ENCODE measurements around the gene MN1. TPM values are rescaled to one million over a fixed set of nuclear protein-coding genes. Genes with fewer than 3 reads are reported as not detected.

Gene MN1
- total and polyA plus RNA-seq, 5 donors = 3.8 to 12.2 (median 10.1) TPM

- Histone ChIP-seq H3K27ac (ENCODE audit: low read length) (no peak overlapping the region), H3K4me1 (ENCODE audit: control insufficient read depth, insufficient read depth, low read length) (peaks cover 2% of the 10 kb centered on the region), H3K9me3 (ENCODE audit: control insufficient read depth, low read length) (no peaks in the 10 kb centered on the region), H3K4me3 (ENCODE audit: low read length) (no peak overlapping the region), H3K27me3 (ENCODE audit: control insufficient read depth, insufficient read depth) (no peaks in the 10 kb centered on the region)
- WGBS = 48% methylated on average over 17 of the region's 17 CpGs
- intact Hi-C loops (cut with DNase I) = loop anchor here in 3 of 4 donors (5.0 to 10.0 kb wide), 3 partner anchors 403 to 1055 kb away; no protein-coding TSS in a partner anchor
- peak; percentile 17 to 66 for ATAC-seq
- DNase-seq = no peak
Observed at GRCh38 chr22:27809700-27810608, 8.4 kb upstream of the MN1 start.

GRCh38 chr22:27809226-27809603 is 7.7 kb upstream of the MN1 start:
- no peak overlapping the region for H3K27ac ChIP-seq (ENCODE audit: low read length)
- peaks cover 5% of the 10 kb centered on the region for H3K4me1 ChIP-seq (ENCODE audit: control insufficient read depth, insufficient read depth, low read length)
- no peak overlapping the region for H3K4me3 ChIP-seq (ENCODE audit: low read length)
- no peaks in the 10 kb centered on the region for H3K27me3 ChIP-seq (ENCODE audit: control insufficient read depth, insufficient read depth)
- no peak for DNase-seq
- no peak for ATAC-seq
- intact Hi-C loops (cut with DNase I) = loop anchor here in 3 of 4 donors (5.0 to 10.0 kb wide), 3 partner anchors 402 to 1054 kb away; no protein-coding TSS in a partner anchor
- WGBS = 63% methylated on average over 5 of the region's 5 CpGs
- H3K9me3 ChIP-seq (ENCODE audit: control insufficient read depth, low read length) = no peaks in the 10 kb centered on the region

- intact Hi-C loops (cut with DNase I) = loop anchor here in 3 of 4 donors (5.0 to 10.0 kb wide), 3 partner anchors 401 to 1054 kb away; no protein-coding TSS in a partner anchor
Observed at GRCh38 chr22:27808451-27809225, 7.1 kb upstream of the MN1 start.

GRCh38 chr22:27805841-27806240 is 4.3 kb upstream of the MN1 start:
- no peak for ATAC-seq
- Histone ChIP-seq H3K4me1 (ENCODE audit: control insufficient read depth, insufficient read depth, low read length) (peaks cover 5% of the 10 kb centered on the region), H3K27ac (ENCODE audit: low read length) (no peak overlapping the region), H3K9me3 (ENCODE audit: control insufficient read depth, low read length) (no peaks in the 10 kb centered on the region), H3K27me3 (ENCODE audit: control insufficient read depth, insufficient read depth) (no peaks in the 10 kb centered on the region), H3K4me3 (ENCODE audit: low read length) (no peak overlapping the region)
- intact Hi-C loops (cut with DNase I) = loop anchor here in 3 of 4 donors (5.0 to 10.0 kb wide), 3 partner anchors 399 to 1051 kb away; no protein-coding TSS in a partner anchor
- 86% methylated on average over 7 of the region's 7 CpGs for WGBS
- DNase-seq = no peak

More at GRCh38 chr22:27808451-27809225, 7.1 kb upstream of the MN1 start:
- H3K9me3 ChIP-seq (ENCODE audit: control insufficient read depth, low read length) = no peaks in the 10 kb centered on the region
- no peaks in the 10 kb centered on the region for H3K27me3 ChIP-seq (ENCODE audit: control insufficient read depth, insufficient read depth)
- DNase-seq (no peak), ATAC-seq (no peak)
- H3K27ac ChIP-seq (ENCODE audit: low read length) = no peak overlapping the region
- no peak overlapping the region for H3K4me3 ChIP-seq (ENCODE audit: low read length)
- 80% methylated on average over 18 of the region's 18 CpGs for WGBS
- H3K4me1 ChIP-seq (ENCODE audit: control insufficient read depth, insufficient read depth, low read length) = peaks cover 5% of the 10 kb centered on the region

- no peaks in the 10 kb centered on the region for H3K27me3 ChIP-seq (ENCODE audit: control insufficient read depth, insufficient read depth)
- intact Hi-C loops (cut with DNase I) = loop anchor here (5.0 to 10.0 kb wide), 5 partner anchors 167 to 1050 kb away; no protein-coding TSS in a partner anchor
- H3K9me3 ChIP-seq (ENCODE audit: control insufficient read depth, low read length) = no peaks in the 10 kb centered on the region
- H3K4me1 ChIP-seq (ENCODE audit: control insufficient read depth, insufficient read depth, low read length) = peaks cover 3% of the 10 kb centered on the region
- 29% methylated on average over 31 of the region's 31 CpGs for WGBS
- DNase-seq (peak; percentile 71 to 89 (median 87)), ATAC-seq (peak; percentile 48 to 63)
- no peak overlapping the region for H3K4me3 ChIP-seq (ENCODE audit: low read length)
- H3K27ac ChIP-seq (ENCODE audit: low read length) = no peak overlapping the region
Observed at GRCh38 chr22:27804470-27805297, 3.1 kb upstream of the MN1 start.

- Histone ChIP-seq H3K27me3 (ENCODE audit: control insufficient read depth, insufficient read depth) (no peaks in the 10 kb centered on the region), H3K27ac (ENCODE audit: low read length) (no peak overlapping the region), H3K9me3 (ENCODE audit: control insufficient read depth, low read length) (no peaks in the 10 kb centered on the region), H3K4me3 (ENCODE audit: low read length) (no peak overlapping the region), H3K4me1 (ENCODE audit: control insufficient read depth, insufficient read depth, low read length) (peaks cover 5% of the 10 kb centered on the region)
- 64% methylated on average over 11 of the region's 11 CpGs for WGBS
- intact Hi-C loops (cut with DNase I) = loop anchor here (5.0 to 10.0 kb wide), 5 partner anchors 167 to 1049 kb away; no protein-coding TSS in a partner anchor
- DNase-seq = peak in 1 of 3 donors; percentile 48
- no peak for ATAC-seq
Observed at GRCh38 chr22:27803841-27804415, 2.4 kb upstream of the MN1 start.

GRCh38 chr22:27802346-27803073 is 954 bp upstream of the MN1 start:
- 26% methylated on average over 35 of the region's 35 CpGs for WGBS
- no peak for DNase-seq
- intact Hi-C loops (cut with DNase I) = loop anchor here (5.0 to 10.0 kb wide), 5 partner anchors 165 to 1048 kb away; no protein-coding TSS in a partner anchor
- no peaks in the 10 kb centered on the region for H3K9me3 ChIP-seq (ENCODE audit: control insufficient read depth, low read length)
- H3K27me3 ChIP-seq (ENCODE audit: control insufficient read depth, insufficient read depth) = no peaks in the 10 kb centered on the region
- no peak overlapping the region for H3K27ac ChIP-seq (ENCODE audit: low read length)
- H3K4me3 ChIP-seq (ENCODE audit: low read length) = peak overlapping the region; percentile 81
- ATAC-seq = no peak
- peaks cover 5% of the 10 kb centered on the region for H3K4me1 ChIP-seq (ENCODE audit: control insufficient read depth, insufficient read depth, low read length)

GRCh38 chr22:27801202-27801615 is 347 bp downstream of the MN1 start:
- intact Hi-C loops (cut with DNase I) = loop anchor here (5.0 to 10.0 kb wide), 5 partner anchors 164 to 1046 kb away; no protein-coding TSS in a partner anchor
- Histone ChIP-seq H3K27me3 (ENCODE audit: control insufficient read depth, insufficient read depth) (no peaks in the 10 kb centered on the region), H3K4me3 (ENCODE audit: low read length) (peak overlapping the region; percentile 81), H3K4me1 (ENCODE audit: control insufficient read depth, insufficient read depth, low read length) (peaks cover 5% of the 10 kb centered on the region), H3K27ac (ENCODE audit: low read length) (peak overlapping the region; percentile 63), H3K9me3 (ENCODE audit: control insufficient read depth, low read length) (no peaks in the 10 kb centered on the region)
- DNase-seq (peak in 2 of 3 donors; percentile 44 to 74), ATAC-seq (peak; percentile 12 to 26)
- under 1% methylated on average over 57 of the region's 58 CpGs for WGBS
